Ishikawa (cell line): Measurements from ENCODE around the gene CACNB2.

Experiments
- CEBPB ChIP-seq: IDR thresholded peaks from 2 replicates; pipeline ENCODE4 v1.6.1; 2012
- CREB1 ChIP-seq: IDR thresholded peaks from 2 replicates; pipeline ENCODE4 v1.6.1; 2012; ENCODE audit warnings: low read depth
- EGR1 ChIP-seq: IDR thresholded peaks from 2 replicates; pipeline ENCODE4 v1.6.1; 2012
- EP300 ChIP-seq: IDR thresholded peaks from 2 replicates; pipeline ENCODE4 v1.6.1; 2012; ENCODE audit warnings: borderline replicate concordance
- FOXM1 ChIP-seq: IDR thresholded peaks from 2 replicates; pipeline ENCODE4 v1.6.1; 2012; ENCODE audit warnings: low read depth, borderline replicate concordance
- NFIC ChIP-seq: IDR thresholded peaks from 2 replicates; pipeline ENCODE4 v1.6.1; 2012
- RAD21 ChIP-seq: IDR thresholded peaks from 2 replicates; pipeline ENCODE4 v1.6.1; 2012; ENCODE audit warnings: low read depth
- TAF1 ChIP-seq: IDR thresholded peaks from 2 replicates; pipeline ENCODE4 v1.6.1; 2012; ENCODE audit warnings: low read depth, mild to moderate bottlenecking
- TCF12 ChIP-seq: IDR thresholded peaks from 2 replicates; pipeline ENCODE4 v1.6.1; 2012; ENCODE audit warnings: low read depth
- TEAD4 ChIP-seq: IDR thresholded peaks from 2 replicates; pipeline ENCODE4 v1.6.1; 2012
- USF1 ChIP-seq: IDR thresholded peaks from 2 replicates; pipeline ENCODE4 v1.6.1; 2012
- YY1 ChIP-seq: IDR thresholded peaks from 2 replicates; pipeline ENCODE4 v1.6.1; 2012; ENCODE audit warnings: low read depth
- ZBTB7A ChIP-seq: IDR thresholded peaks from 2 replicates; pipeline ENCODE4 v1.6.1; 2012; ENCODE audit warnings: low read depth
- TF ChIP-seq, protein P1 (sequence below): IDR thresholded peaks from 2 replicates; pipeline ENCODE4 v1.6.1; 2012; ENCODE audit warnings: low read depth, mild to moderate bottlenecking
- TF ChIP-seq, protein P2 (sequence below): IDR thresholded peaks from 2 replicates; pipeline ENCODE4 v1.6.1; 2012

The CACNB2 gene

DNA sequence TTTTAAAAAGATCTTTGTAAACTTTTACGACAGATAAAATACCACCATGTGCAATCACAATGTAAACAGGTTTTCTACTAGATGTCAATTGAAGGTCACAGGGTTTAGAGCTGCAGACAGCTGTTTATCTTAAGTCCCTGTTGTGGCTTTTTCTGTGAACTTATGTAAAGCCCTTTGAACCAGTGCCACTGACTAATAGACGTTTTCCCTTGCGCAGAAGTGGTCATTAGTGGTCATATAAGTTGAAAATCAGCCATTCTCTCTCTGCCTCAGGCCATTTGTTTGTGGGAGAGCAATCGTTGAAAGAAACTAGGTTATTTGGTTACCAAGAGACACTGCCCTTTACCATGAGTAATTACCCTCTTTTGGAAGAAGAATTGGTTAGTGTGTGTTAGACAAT, 23.9 kb downstream of the CACNB2 start:
- TF ChIP-seq RAD21 (no peak), FOXM1 (no peak), EP300 (no peak), TEAD4 (no peak), YY1 (no peak), NFIC (no peak), CREB1 (no peak), ZBTB7A (no peak), USF1 (no peak), TCF12 (no peak), EGR1 (no peak), TAF1 (no peak), CEBPB (no peak)
- TF ChIP-seq, protein P1, sequence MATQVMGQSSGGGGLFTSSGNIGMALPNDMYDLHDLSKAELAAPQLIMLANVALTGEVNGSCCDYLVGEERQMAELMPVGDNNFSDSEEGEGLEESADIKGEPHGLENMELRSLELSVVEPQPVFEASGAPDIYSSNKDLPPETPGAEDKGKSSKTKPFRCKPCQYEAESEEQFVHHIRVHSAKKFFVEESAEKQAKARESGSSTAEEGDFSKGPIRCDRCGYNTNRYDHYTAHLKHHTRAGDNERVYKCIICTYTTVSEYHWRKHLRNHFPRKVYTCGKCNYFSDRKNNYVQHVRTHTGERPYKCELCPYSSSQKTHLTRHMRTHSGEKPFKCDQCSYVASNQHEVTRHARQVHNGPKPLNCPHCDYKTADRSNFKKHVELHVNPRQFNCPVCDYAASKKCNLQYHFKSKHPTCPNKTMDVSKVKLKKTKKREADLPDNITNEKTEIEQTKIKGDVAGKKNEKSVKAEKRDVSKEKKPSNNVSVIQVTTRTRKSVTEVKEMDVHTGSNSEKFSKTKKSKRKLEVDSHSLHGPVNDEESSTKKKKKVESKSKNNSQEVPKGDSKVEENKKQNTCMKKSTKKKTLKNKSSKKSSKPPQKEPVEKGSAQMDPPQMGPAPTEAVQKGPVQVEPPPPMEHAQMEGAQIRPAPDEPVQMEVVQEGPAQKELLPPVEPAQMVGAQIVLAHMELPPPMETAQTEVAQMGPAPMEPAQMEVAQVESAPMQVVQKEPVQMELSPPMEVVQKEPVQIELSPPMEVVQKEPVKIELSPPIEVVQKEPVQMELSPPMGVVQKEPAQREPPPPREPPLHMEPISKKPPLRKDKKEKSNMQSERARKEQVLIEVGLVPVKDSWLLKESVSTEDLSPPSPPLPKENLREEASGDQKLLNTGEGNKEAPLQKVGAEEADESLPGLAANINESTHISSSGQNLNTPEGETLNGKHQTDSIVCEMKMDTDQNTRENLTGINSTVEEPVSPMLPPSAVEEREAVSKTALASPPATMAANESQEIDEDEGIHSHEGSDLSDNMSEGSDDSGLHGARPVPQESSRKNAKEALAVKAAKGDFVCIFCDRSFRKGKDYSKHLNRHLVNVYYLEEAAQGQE: no peak
- TF ChIP-seq, protein P2, sequence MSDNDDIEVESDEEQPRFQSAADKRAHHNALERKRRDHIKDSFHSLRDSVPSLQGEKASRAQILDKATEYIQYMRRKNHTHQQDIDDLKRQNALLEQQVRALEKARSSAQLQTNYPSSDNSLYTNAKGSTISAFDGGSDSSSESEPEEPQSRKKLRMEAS: no peak

DNA sequence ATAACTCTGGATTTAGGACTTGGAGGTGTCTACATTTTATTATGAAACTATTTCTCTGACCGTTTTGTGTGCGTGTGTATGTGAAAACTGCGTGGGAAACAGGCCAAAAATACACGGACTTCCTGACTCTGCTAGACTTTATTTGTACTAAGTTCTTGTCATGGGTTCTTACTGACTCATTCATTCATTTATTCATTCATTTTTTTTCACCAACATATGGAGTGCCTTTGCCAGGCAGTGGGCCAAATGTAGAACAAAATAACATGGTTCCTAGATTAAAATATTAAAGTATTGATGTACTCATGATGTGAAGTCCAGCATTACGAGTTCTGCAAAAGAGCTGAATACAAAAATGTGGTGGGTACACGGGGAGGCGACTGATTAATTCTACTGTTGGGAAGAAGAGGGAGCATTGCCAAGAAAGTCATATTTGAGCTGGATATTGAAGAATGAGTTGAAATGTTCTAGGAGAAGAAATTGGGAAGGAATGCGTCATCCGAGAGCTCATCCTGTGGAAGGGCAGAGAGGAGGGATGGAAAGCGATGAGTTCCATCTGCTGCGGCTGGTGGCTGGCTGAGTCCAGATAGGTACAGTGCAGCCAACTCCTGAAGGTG, 24.6 kb downstream of the CACNB2 start:
- TF ChIP-seq TEAD4: no peak
- TF ChIP-seq EP300: no peak
- TF ChIP-seq TCF12: no peak
- no peak for TF ChIP-seq CEBPB
- TF ChIP-seq, protein P2: no peak
- TF ChIP-seq TAF1: no peak
- no peak for TF ChIP-seq RAD21

- TF ChIP-seq TEAD4: no peak
- TF ChIP-seq, protein P2: no peak
- TF ChIP-seq EGR1: no peak
- no peak for TF ChIP-seq TAF1
- TF ChIP-seq ZBTB7A: no peak
- no peak for TF ChIP-seq YY1
- TF ChIP-seq USF1: no peak
- no peak for TF ChIP-seq CEBPB
- no peak for TF ChIP-seq NFIC
- TF ChIP-seq TCF12: no peak
- TF ChIP-seq, protein P1: no peak
- TF ChIP-seq FOXM1: no peak
- no peak for TF ChIP-seq RAD21
- no peak for TF ChIP-seq EP300
- TF ChIP-seq CREB1: no peak
Observed at GRCh38 chr10:18178854-18179483, 38.7 kb downstream of the CACNB2 start.

DNA sequence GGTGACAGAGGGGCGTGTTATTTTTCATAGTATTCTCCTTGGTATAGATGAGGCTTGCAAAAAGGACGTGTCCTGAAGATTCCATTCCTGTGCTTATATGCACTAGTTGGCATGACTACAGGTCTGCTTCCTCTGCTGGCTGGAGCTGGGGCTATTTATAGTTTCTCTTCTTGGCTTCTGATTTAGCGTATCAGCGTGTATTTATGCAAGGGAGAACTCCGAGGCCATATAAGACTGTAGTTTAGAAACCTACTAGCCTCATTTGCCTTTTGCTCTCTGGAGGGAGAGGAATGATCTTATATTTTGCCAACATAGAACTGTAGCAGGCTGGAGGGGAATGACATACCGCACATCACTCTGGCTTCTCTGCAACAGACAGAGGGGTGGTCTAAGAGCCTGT, 39.7 kb downstream of the CACNB2 start:
- no peak for TF ChIP-seq ZBTB7A

DNA sequence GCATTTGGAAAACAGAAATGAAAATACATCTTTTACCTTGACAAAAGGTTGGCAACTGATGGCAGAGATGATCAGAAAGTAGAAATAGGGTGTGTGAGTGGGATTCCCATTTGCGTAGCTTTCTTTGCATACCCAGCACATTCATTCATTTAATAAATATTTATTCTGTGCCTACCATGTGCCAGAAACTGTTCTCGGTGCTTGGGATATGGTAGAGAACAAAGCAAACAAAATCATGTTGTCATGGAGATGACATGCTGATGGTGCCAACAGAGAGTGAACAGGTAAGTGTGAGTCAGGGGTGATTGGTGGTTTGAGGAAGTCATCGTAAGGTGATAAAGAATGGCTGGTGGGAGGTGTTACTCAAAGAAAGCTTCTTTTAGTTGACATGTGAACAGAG, 45.4 kb downstream of the CACNB2 start:
- TF ChIP-seq TAF1 (no peak), USF1 (no peak), EGR1 (no peak), CEBPB (no peak), CREB1 (no peak), EP300 (no peak), FOXM1 (no peak), YY1 (no peak), RAD21 (no peak), ZBTB7A (no peak), NFIC (no peak), TEAD4 (no peak), TCF12 (no peak)
- TF ChIP-seq, protein P2: no peak
- TF ChIP-seq, protein P1: no peak
